Neural cell (in vitro differentiated cells): ENCODE data around the gene APOBEC3H.

Experiments used
- CTCF ChIP-seq: fragments of 450-650 bp; IDR thresholded peaks from 2 replicates; pipeline ENCODE4 v1.5.1; 2014; ENCODE audit warnings: antibody characterized with exemption, mild to moderate bottlenecking, moderate library complexity; ENCODE audit not compliant: poor library complexity, severe bottlenecking
- EP300 ChIP-seq: fragments of 450-650 bp; conservative IDR thresholded peaks from 2 replicates; pipeline ENCODE4 v1.6.1; 2014; ENCODE audit warnings: antibody characterized with exemption, mild to moderate bottlenecking, moderate library complexity; ENCODE audit not compliant: poor library complexity, severe bottlenecking
- EZH2 ChIP-seq: fragments of 200-600, 300-800 bp; shearing (Covaris generic), sonication (generic); IDR thresholded peaks from 2 replicates; pipeline ENCODE4 v1.6.1; 2014; ENCODE audit warnings: antibody characterized with exemption, low read length, borderline replicate concordance, mild to moderate bottlenecking; ENCODE audit not compliant: insufficient read depth, poor library complexity, severe bottlenecking
- MXI1 ChIP-seq: fragments of 450-650 bp; conservative IDR thresholded peaks from 2 replicates; pipeline ENCODE4 v1.6.1; 2014; ENCODE audit warnings: antibody characterized with exemption, mild to moderate bottlenecking; ENCODE audit not compliant: poor library complexity, severe bottlenecking
- POLR2AphosphoS5 ChIP-seq: IDR thresholded peaks from 2 replicates; pipeline ENCODE4 v1.6.1; 2012
- RAD21 ChIP-seq: fragments of 450-650 bp; conservative IDR thresholded peaks from 2 replicates; pipeline ENCODE4 v1.6.1; 2014; ENCODE audit warnings: antibody characterized with exemption, mild to moderate bottlenecking, moderate library complexity
- REST ChIP-seq: IDR thresholded peaks from 2 replicates; pipeline ENCODE4 v1.6.1; 2012; ENCODE audit warnings: borderline replicate concordance
- SMC3 ChIP-seq: fragments of 450-650 bp; conservative IDR thresholded peaks from 2 replicates; pipeline ENCODE4 v1.6.1; 2014; ENCODE audit warnings: antibody characterized with exemption, mild to moderate bottlenecking, moderate library complexity; ENCODE audit not compliant: poor library complexity
- TAF1 ChIP-seq: IDR thresholded peaks from 2 replicates; pipeline ENCODE4 v1.6.1; 2012; ENCODE audit warnings: low read depth

GRCh38 chr22:39108487-39108886 is 11.4 kb downstream of the APOBEC3H start:
- no peak for TF ChIP-seq TAF1
- no peak for TF ChIP-seq MXI1
- TF ChIP-seq EP300 = no peak
- TF ChIP-seq EZH2 = no peak
- no peak for TF ChIP-seq POLR2AphosphoS5
- TF ChIP-seq CTCF = no peak
- TF ChIP-seq REST = no peak
- TF ChIP-seq RAD21 = no peak
- TF ChIP-seq SMC3 = no peak
